Panc1 (cell line): ENCODE results near the gene PLCD4. TPM values are rescaled to one million over a fixed set of nuclear protein-coding genes. Genes with fewer than 3 reads are reported as not detected.

Experiments
- ATAC-seq: fragments of 200-7000 bp; cut with Tn5 transposase; 2 replicates; pipeline ENCODE4 v1.9.1; 2020; ENCODE audit warnings: mild to moderate bottlenecking, moderate library complexity
- BruUV-seq: library from RNA; stranded (reverse); fragments of 400-500 nt; replicated peaks from 2 replicates; lab custom pipeline; 2021; lab: Mats Ljungman, UMichigan
- CTCF ChIA-PET: fragments of 300-600 bp; sonication (Branson Sonifier 250); formaldehyde crosslinking; loops from one replicate; lab custom pipeline; 2022; ENCODE audit warnings: antibody characterized with exemption; lab: Charles Lee
- POLR2A ChIA-PET: fragments of 300-600 bp; sonication (Branson Sonifier 250); formaldehyde crosslinking; loops from one replicate; lab custom pipeline; 2022; ENCODE audit warnings: antibody characterized with exemption; lab: Charles Lee
- DNase-seq: peaks from one replicate; pipeline ENCODE4 v3.0.0-alpha.2; 2010; ENCODE audit warnings: low read depth, low spot score
- H3K27ac ChIP-seq: 2 replicates; pipeline ENCODE4 v1.5.1; 2011; ENCODE audit warnings: mild to moderate bottlenecking, low read length, inconsistent platforms
- H3K27me3 ChIP-seq: fragments of 200-500 bp; sonication (Bioruptor generic); 2 replicates; pipeline ENCODE4 v1.6.0; 2014; ENCODE audit warnings: low read length, inconsistent platforms; ENCODE audit not compliant: control insufficient read depth, insufficient read depth
- H3K36me3 ChIP-seq: fragments of 200-500 bp; sonication (Bioruptor generic); 2 replicates; pipeline ENCODE4 v1.5.1; 2014; ENCODE audit warnings: inconsistent platforms, mild to moderate bottlenecking, low read length, moderate library complexity; ENCODE audit not compliant: control insufficient read depth, insufficient read depth
- H3K4me1 ChIP-seq: 2 replicates; pipeline ENCODE4 v1.5.1; 2011; ENCODE audit warnings: inconsistent platforms, mild to moderate bottlenecking, low read length, moderate library complexity; ENCODE audit not compliant: control insufficient read depth, insufficient read depth
- H3K4me3 ChIP-seq, 2 experiments: 2 replicates each; pipeline ENCODE4 v1.5.1; 2011 to 2012; ENCODE audit warnings: low read depth in 2 of 2, low read length in 2 of 2, mild to moderate bottlenecking in 2 of 2, inconsistent platforms in 1 of 2, moderate library complexity in 1 of 2
- H3K9me3 ChIP-seq: fragments of 200-500 bp; sonication (Bioruptor generic); 2 replicates; pipeline ENCODE4 v1.5.1; 2014; ENCODE audit warnings: low read depth, mild to moderate bottlenecking, inconsistent platforms, low read length, moderate library complexity; ENCODE audit not compliant: control insufficient read depth, insufficient read depth
- CTCF ChIP-seq: fragments of 450-650 bp; IDR thresholded peaks from 2 replicates; pipeline ENCODE4 v1.5.1; 2017; ENCODE audit warnings: mild to moderate bottlenecking
- POLR2AphosphoS5 ChIP-seq: IDR thresholded peaks from 2 replicates; pipeline ENCODE4 v1.6.1; 2012; ENCODE audit warnings: mild to moderate bottlenecking, low read depth, low read length, moderate library complexity
- REST ChIP-seq, 2 experiments: IDR thresholded peaks; 2 replicates each; pipeline ENCODE4 v1.6.1; 2011 to 2012; ENCODE audit warnings: low read depth in 2 of 2, control low read depth in 1 of 2, low read length in 1 of 2, mild to moderate bottlenecking in 1 of 2, moderate library complexity in 1 of 2; ENCODE audit not compliant: insufficient read depth in 1 of 2
- SIN3A ChIP-seq: IDR thresholded peaks from 2 replicates; pipeline ENCODE4 v1.6.1; 2012; ENCODE audit warnings: low read depth, mild to moderate bottlenecking, low read length, moderate library complexity, borderline replicate concordance; ENCODE audit not compliant: insufficient read depth
- TCF7L2 ChIP-seq: IDR thresholded peaks from 2 replicates; pipeline ENCODE4 v1.6.1; 2011; ENCODE audit warnings: mild to moderate bottlenecking, low read depth, low read length, inconsistent platforms
- in situ Hi-C: cut with HindIII; loops from 2 replicates; pipeline ENCODE4 v1.10.0; 2016; ENCODE audit warnings: low sequenced_read_pairs, low pct_unique_long_range_greater_than_20kb
- intact Hi-C: fragments of 100-400 bp; cut with micrococcal nuclease; formaldehyde crosslinking; loops from one replicate; pipeline ENCODE4 v1.10.0; 2022; ENCODE audit not compliant: unreplicated experiment
- total RNA-seq: library from RNA; stranded (reverse); gene quantifications from one replicate; pipeline ENCODE4 v1.2.1, GENCODE V29; 2021; ENCODE audit not compliant: unreplicated experiment

Gene PLCD4
- total RNA-seq, 1 experiment from 2014 or later, result 12.9 TPM

- Histone ChIP-seq H3K4me3 (no peak overlapping the region), H3K27ac (no peak overlapping the region), H3K36me3 (peaks cover 31% of the 10 kb centered on the region), H3K4me1 (no peaks in the 10 kb centered on the region), H3K27me3 (no peaks in the 10 kb centered on the region), H3K9me3 (no peaks in the 10 kb centered on the region)
- TF ChIP-seq CTCF, result peak; percentile 32
- TF ChIP-seq TCF7L2, result no peak
- ChIA-PET POLR2A (no interaction called here), CTCF (no interaction called here)
- peak; percentile 62 for ATAC-seq
- no peak for DNase-seq
- in situ Hi-C loops, result no loop called here
- intact Hi-C loops, result no loop called here
- no TSS peak for BruUV-seq
Observed at GRCh38 chr2:218583983-218584850, 23.5 kb upstream of the PLCD4 start.

- POLR2A ChIA-PET, result no interaction called here
Observed at GRCh38 chr2:218585541-218585940, 22.2 kb upstream of the PLCD4 start.

More at GRCh38 chr2:218585541-218585940, 22.2 kb upstream of the PLCD4 start:
- DNase-seq (no peak), ATAC-seq (no peak)
- H3K4me1 ChIP-seq, result no peaks in the 10 kb centered on the region
- intact Hi-C loops (no loop called here), in situ Hi-C loops (no loop called here)
- CTCF ChIA-PET, result interaction anchor here (0.6 kb wide), 1 partner anchor 13 kb away, joined by 3 read pairs; no protein-coding TSS in a partner anchor
- no peak overlapping the region for H3K27ac ChIP-seq
- H3K4me3 ChIP-seq, result no peak overlapping the region
- H3K9me3 ChIP-seq, result no peaks in the 10 kb centered on the region
- no peaks in the 10 kb centered on the region for H3K27me3 ChIP-seq
- H3K36me3 ChIP-seq, result peaks cover 34% of the 10 kb centered on the region
- no TSS peak for BruUV-seq
- no peak for TF ChIP-seq POLR2AphosphoS5
- TF ChIP-seq SIN3A, result no peak
- TF ChIP-seq CTCF, result no peak
- TF ChIP-seq REST (IDR thresholded peaks at IDR 0.05; ENCODE audit: insufficient read depth in 1 of 2, low read depth in 2 of 2, low read length in 1 of 2), result no peak
- TF ChIP-seq TCF7L2, result no peak
